NK-92 (cell line): ENCODE results near the gene ABHD2.
"Not testable (repeated sequence)": the region's sequence is repeated elsewhere in the genome, so short reads cannot be mapped to it uniquely, and the experiment has no call there.

Experiments used
- DNase-seq: peaks from one replicate; lab custom pipeline; 2025; ENCODE audit not compliant: unreplicated experiment; lab: John Stamatoyannopoulos, UW

The ABHD2 gene

GRCh38 chr15:89075101-89075640, 13.1 kb upstream of the ABHD2 start:
- DNase-seq, result no peak

DNA sequence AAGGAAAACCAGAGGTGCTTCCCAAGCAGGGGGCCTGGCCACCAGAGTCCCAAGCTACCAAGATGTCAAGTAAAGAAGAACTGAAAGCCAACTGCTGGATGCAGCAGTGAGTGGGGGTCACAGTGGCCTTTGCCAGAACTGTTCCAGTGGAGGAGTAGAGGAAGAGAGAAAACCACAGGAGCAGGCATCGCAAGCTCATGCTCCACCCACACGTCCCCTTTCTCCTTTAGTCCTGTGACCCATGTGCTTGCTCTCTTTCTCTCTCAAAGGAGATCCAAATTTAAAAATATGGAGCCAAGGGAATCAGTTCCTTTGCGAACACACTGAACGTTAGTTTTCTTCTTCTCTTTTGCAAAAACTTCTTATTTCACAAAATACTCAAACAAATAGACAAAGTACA, 12.4 kb upstream of the ABHD2 start:
- DNase-seq, result no peak

DNA sequence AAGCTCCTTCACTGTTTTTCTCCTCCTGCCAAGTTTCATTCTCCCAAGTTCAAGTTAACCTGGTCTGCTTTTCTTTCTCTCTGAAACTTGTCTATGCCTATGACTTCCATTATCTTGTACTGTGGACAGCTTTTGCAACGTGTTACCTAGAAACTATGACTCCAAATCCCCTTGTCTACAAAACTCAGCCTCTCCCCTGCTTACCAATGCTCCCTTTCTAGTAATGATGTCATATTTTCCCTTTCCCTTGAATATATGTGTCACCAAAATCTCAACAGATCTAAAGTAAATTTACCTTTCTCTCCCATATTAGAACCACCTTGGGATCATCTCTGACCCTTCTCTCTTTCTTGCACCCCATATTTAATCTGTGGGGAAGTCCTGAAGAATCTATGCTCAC, 10.5 kb upstream of the ABHD2 start:
- DNase-seq, result no peak

- DNase-seq, result no peak
Observed at GRCh38 chr15:89078851-89079810, 9.1 kb upstream of the ABHD2 start.

DNA sequence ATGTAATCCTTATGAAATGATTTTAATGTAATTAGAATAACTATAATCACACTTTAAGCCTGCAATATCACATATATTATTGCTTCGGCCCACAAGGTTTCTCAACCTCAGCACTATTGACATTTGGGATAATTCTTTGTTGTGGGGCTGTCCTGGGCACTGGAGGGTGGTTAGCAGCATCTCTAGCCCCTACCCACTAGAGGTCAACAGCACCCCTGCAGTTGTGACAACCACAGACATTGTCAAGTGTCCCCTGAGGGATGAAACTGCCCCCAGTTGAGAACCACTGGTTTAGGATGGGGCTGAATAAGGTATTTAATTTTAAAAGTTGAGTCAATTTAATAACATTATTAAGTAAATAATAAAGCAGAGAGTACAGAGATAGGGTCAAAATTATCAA, 6.4 kb upstream of the ABHD2 start:
- DNase-seq, result no peak

DNA sequence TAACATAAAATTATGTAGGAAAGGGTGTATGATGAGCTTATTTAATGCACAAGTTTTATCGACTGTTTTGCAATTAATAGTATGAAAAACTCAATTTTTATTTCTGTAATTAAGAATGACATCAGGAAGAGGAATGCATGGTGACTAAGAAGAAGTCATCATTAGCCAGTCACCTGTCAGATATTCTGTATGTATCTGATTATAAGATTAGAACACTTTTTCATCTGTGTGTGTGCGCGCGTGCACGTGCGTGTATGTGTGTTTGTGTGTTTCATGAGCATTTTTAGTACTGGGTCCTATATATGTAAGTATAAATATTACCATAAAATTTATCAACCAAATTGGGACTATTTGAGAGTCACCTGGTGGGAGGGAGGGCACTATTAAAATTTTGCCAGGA, 5.0 kb upstream of the ABHD2 start:
- no peak for DNase-seq

DNA sequence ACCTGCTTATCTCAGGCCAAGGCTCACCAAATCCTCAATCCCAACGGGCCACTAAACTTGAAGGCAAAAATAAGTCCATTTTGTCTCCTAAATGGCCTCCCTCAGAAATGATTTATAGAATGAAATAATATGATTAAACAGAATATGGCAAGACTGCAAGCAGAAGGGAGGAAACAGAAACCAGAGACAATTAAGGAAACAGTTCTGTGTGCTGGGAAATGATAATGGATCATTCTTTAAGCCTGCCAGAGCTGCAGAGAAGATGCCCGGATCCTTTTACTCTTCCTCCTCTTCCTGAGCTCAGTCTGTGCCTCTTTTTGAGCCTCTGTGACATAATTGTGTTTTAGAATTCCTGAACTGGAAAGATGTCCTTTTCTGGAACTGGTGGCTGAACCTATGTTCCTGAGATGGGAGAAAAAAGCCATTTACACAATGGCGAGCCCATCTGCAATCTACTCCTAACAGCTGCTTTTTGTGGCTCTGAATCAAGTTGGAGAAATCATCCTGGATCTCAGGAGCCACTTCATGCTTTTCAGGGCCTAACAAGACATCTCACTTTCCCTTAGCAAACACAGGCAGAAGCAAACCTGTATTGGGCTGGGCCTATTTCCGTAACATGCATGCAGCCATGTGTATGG, 2.8 kb upstream of the ABHD2 start:
- DNase-seq, result no peak

DNA sequence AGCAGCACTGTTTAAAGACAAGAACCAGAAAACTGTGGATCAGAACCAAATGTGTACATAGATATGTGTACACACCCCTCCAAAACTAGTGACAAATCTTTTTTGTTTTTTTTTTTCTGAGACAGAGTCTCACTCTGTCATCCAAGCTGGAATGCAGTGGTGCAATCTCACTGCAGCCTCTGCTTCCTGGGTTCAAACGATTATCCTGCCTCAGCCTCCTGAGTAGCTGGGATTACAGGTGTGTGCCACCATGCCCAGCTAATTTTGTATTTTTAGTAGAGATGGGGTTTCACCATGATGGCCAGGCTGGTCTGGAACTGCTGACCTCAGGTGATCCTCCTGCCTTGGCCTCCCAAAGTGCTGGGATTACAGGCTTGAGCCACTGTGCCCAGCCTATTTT, 2.3 kb upstream of the ABHD2 start:
- DNase-seq, result not testable (repeated sequence)

DNA sequence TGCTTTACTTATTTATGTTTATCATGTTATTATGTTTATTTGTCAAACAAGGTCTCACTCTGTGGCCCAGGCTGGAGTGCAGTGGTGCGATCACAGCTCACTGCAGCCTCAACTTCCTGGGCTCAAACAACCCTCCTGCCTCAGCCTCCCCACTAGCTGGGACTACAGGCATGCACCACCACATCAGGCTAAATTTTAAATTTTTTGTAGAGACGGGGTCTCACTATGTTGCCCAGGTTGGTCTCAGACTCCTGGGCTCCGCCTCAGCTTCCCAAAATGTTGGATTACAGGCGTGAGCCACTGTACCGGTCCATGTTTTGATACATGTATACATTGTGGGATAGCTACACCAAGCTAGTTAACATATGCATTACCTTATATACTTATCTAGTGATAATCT, 1.9 kb upstream of the ABHD2 start:
- not testable (repeated sequence) for DNase-seq

DNA sequence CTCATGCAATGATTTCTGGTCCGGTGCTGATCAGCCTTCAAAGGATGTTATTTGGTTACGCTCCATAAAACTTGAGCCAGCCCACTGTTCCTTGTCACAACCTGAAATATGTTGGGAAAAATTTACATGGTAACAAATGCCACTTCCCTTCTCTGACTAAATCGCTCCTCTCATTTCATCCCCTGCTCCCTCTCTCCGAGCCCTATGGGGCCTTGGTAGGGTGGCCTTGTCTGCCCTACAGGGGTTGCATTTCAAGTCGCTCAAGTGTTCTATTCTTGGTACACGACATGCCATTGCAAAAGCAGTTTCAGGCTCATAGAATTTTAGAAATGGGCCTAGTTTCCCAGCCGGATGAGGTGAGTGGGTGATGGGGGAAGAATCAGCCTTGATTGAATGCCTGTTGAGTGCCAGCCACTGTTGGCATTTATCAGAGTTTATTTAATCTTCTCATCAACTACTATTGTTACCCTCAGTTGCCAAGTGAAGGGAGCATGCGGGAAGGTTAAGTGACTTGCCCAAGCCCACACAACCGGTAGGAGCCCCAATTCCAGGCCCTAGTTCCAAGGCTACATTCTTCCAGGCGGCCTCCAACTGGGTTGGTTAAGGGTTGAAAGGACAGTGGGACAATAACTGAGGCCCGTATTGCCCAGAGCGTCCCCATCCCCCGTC, 961 bp upstream of the ABHD2 start:
- no peak for DNase-seq

DNA sequence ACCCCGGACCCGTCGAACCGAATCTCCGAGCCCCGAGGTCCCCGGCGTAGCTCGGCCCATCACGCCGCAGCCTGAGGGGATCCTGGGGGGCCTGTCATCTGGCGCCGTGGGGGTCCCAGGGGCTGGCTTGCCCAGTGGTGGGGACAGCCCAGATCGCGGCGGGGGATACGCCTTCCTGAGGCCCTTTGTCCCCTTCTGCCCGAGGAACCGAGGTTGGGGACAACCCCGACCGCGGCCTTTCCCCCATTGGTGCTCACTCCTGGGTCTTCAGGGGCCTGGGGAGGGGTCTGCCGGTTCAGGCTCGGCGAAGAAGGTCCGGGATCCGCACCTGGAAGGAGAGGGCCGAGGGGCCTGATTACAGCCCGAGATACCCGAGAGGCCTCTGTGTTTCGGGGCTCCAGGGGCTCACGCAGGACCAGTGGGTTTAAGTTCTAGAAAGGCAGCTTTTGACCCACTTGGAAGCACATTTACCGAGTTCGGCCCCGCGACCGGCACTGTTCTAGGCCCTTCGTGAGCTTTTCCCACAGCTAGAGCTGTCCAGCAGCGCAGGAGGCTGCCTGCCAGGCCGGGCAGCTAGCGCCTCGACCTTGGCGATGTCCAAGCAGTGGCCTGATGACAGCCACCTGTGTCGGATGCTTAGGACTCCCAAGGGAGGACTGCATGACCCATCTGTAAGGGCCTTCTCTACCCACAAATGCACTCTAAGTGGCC, 504 bp downstream of the ABHD2 start:
- no peak for DNase-seq

- no peak for DNase-seq
Observed at GRCh38 chr15:89089316-89090230, 1.3 kb downstream of the ABHD2 start.

DNA sequence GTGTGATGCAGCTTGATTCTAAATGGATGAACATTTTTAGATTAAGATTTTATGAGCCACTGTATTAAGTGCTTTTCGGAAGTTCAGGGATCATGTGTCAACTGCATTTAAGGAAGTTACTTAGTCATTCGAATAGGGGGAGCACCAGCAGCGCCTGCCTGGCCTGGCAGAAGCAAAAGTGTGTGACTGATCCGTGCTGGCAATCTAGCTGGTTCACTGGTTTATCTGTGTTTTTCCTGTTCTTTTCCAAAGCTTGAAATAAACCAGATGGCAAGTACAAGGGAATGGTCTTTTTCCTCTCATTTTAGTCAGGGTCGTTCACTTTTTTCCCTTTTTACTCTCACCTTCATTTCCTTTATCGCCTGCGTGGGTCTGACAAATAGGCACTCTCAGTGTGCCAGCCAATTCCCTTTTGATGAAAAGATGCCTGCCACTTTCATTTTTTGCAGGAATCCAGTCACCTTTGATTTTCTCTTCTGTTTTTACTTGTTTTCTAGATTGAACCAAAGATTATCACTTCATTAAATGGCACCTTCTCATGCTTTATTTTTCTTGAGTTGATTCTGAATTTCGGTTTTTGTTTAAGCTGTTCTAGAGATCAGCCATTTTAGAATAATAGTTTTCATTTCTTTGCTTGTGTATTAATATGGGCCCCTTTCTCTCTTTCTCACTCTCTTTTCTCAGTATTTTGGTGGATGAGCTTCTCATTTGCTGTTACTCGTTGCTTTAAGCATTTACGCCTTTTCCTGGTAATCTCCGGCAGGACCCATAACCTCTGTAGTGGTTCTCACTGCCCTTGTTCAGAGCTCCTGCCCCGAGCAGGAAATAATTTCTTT, 2.8 kb downstream of the ABHD2 start:
- no peak for DNase-seq

GRCh38 chr15:89091627-89092220, 3.5 kb downstream of the ABHD2 start:
- DNase-seq, result no peak

DNA sequence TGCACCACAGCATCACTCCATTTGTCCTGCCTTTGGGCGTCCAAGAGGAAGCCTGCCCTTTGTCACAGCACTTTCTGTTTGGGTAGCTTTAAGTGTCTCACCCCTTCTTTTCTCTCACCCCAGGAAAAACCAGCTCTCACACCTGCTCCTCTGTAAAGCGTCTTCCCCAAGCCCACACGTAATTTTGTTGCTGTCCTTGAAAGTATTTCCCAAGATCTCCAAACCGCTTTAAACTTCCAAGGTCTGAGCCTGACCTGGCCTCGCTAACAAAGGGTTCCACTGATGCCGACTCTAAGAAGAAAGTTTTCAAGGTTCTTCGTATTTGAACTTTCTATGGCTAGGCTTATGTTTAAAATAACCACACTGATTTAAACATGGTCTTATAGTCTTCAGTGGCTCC, 5.3 kb downstream of the ABHD2 start:
- no peak for DNase-seq

DNA sequence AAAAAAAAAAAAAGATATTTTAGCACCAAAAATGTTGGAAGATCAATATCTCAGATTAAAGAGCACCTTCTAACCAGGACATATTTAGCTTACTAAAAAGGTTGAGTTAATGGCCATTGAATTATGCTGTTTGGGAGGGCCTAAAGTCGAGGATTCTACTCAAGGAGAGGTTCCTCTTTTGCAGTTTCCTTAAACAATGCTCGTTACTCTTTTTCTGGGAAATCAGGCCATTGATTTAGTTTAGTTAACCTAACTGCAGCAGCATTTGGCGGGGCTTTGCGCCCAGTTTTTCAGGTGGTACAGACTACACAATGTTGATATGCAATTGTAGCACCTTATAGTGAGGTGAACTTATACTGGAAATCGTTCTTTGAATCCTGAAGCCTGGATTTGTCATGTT, 6.8 kb downstream of the ABHD2 start:
- DNase-seq, result no peak

DNA sequence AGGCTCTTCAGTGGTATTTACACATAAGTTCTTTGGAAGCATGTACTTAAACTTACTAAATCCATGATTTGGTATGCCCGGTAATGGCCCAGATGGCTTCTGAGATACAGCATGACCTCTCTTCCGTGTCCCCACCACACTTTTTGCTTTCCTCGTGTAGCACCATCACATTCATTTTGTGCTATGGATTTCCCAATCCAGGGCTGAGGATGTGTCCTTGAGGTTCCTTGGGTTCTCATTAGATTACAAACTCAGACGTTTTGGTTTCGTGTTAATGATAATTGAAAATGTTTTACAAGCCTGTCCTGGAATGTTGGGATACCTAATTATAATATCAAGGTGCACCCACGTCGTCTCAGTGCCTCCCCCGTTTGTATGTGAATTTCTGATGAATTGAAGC, 7.3 kb downstream of the ABHD2 start:
- DNase-seq, result no peak

DNA sequence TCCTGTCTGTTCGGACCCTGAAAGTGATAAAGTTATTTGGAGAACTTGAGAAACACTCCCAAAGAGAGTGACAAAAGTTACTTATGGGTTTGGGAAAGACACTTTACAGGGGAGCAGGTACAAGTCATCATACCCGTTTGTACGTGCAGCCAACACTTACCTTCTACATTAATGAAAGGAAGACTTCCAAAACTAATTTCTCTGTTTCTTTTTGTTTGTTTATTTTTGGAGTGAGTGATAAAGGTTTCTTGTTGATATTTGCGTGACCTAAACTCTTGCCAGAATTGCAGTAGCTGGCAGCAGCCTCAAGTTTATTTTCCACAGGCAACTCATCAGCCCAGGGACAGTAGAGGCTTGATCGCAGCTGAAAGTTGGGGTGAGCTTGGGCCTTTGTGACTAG, 8.4 kb downstream of the ABHD2 start:
- DNase-seq, result no peak

- no peak for DNase-seq
Observed at GRCh38 chr15:89097313-89097712, 9.1 kb downstream of the ABHD2 start.
